ENCODE data around the gene LIN7A.

The LIN7A gene

DNA sequence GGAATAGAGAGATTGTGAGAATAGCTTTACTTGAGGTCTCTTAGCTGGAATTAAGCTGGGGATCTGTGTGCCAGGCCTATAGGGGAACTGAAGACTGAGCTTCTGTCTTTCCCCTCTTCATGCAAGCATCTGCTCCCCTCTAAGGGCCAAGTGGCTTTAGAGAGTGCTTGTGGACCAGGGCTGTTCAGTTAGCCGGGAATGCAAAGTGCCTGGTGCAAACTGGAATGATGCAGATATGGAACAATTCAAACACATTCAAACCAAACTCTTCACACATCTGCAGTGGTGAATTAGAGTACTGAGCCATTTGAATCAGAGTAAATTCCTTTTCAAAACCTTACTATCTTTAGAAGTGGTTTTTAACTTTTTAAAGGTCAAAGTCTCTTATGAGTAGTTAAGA is 99.0 kb downstream of the LIN7A start:
- no peak overlapping the region for H3K4me3 ChIP-seq (ENCODE audit: low read length)
- H3K4me2 ChIP-seq (ENCODE audit: low read length) = peak overlapping the region; percentile 5; the same call in 1 of the 2 replicates
- no peaks in the 10 kb centered on the region for H3K79me2 ChIP-seq (ENCODE audit: low read length)
- TF ChIP-seq EZH2phosphoT487 (IDR thresholded peaks at IDR 0.05; ENCODE audit: low read depth) = no peak
- TF ChIP-seq CTCF (IDR thresholded peaks at IDR 0.05; ENCODE audit: low read depth, low read length) = no peak
- H3K27ac ChIP-seq (ENCODE audit: low read length) = no peak overlapping the region
- no peak overlapping the region for H3K9ac ChIP-seq (ENCODE audit: low read length)
- H4K20me1 ChIP-seq (ENCODE audit: insufficient read depth, low read length) = no peaks in the 10 kb centered on the region
- H3K9me3 ChIP-seq (ENCODE audit: insufficient read depth, low read length) = no peaks in the 10 kb centered on the region
- H3K27me3 ChIP-seq (ENCODE audit: low read depth, low read length) = no peaks in the 10 kb centered on the region
- H3K4me1 ChIP-seq (ENCODE audit: low read length) = peaks cover 26% of the 10 kb centered on the region
- no peak overlapping the region for H2AFZ ChIP-seq (ENCODE audit: low read depth, low read length)
- H3K36me3 ChIP-seq (replicated peaks; ENCODE audit: low read depth, low read length) = no peaks in the 10 kb centered on the region

- Histone ChIP-seq H3K4me3 (ENCODE audit: low read length) (no peak overlapping the region), H3K9me3 (ENCODE audit: insufficient read depth, low read length) (no peaks in the 10 kb centered on the region), H3K27me3 (ENCODE audit: low read depth, low read length) (no peaks in the 10 kb centered on the region), H2AFZ (ENCODE audit: low read depth, low read length) (no peak overlapping the region), H4K20me1 (ENCODE audit: insufficient read depth, low read length) (no peaks in the 10 kb centered on the region), H3K9ac (ENCODE audit: low read length) (no peak overlapping the region), H3K4me1 (ENCODE audit: low read length) (peaks cover 26% of the 10 kb centered on the region), H3K4me2 (ENCODE audit: low read length) (peak overlapping the region; percentile 5; the same call in 1 of the 2 replicates), H3K36me3 (replicated peaks; ENCODE audit: low read depth, low read length) (no peaks in the 10 kb centered on the region), H3K79me2 (ENCODE audit: low read length) (no peaks in the 10 kb centered on the region), H3K27ac (ENCODE audit: low read length) (no peak overlapping the region)
- no peak for TF ChIP-seq EZH2phosphoT487 (IDR thresholded peaks at IDR 0.05; ENCODE audit: low read depth)
- no peak for TF ChIP-seq CTCF (IDR thresholded peaks at IDR 0.05; ENCODE audit: low read depth, low read length)
Measured at GRCh38 chr12:80838024-80838658, 99.6 kb downstream of the LIN7A start.

- Histone ChIP-seq H3K9me3 (ENCODE audit: insufficient read depth, low read length) (no peaks in the 10 kb centered on the region), H3K27ac (ENCODE audit: low read length) (no peak overlapping the region), H3K27me3 (ENCODE audit: low read depth, low read length) (no peaks in the 10 kb centered on the region), H3K79me2 (ENCODE audit: low read length) (no peaks in the 10 kb centered on the region), H3K4me2 (ENCODE audit: low read length) (0 out of 2 replicates have a peak overlapping the region, but pooled peaks have one; percentile 3), H4K20me1 (ENCODE audit: insufficient read depth, low read length) (no peaks in the 10 kb centered on the region), H3K4me1 (ENCODE audit: low read length) (peaks cover 26% of the 10 kb centered on the region), H2AFZ (ENCODE audit: low read depth, low read length) (peak overlapping the region; percentile 15; the same call in 1 of the 2 replicates), H3K4me3 (ENCODE audit: low read length) (no peak overlapping the region), H3K36me3 (replicated peaks; ENCODE audit: low read depth, low read length) (no peaks in the 10 kb centered on the region), H3K9ac (ENCODE audit: low read length) (no peak overlapping the region)
- TF ChIP-seq EZH2phosphoT487 (IDR thresholded peaks at IDR 0.05; ENCODE audit: low read depth) (no peak), CTCF (IDR thresholded peaks at IDR 0.05; ENCODE audit: low read depth, low read length) (peak; percentile 64)
Measured at GRCh38 chr12:80837342-80837978, 100.3 kb downstream of the LIN7A start.

GRCh38 chr12:80834724-80835123 is 103.0 kb downstream of the LIN7A start:
- TF ChIP-seq EZH2phosphoT487 (IDR thresholded peaks at IDR 0.05; ENCODE audit: low read depth) = no peak
- no peak for TF ChIP-seq CTCF (IDR thresholded peaks at IDR 0.05; ENCODE audit: low read depth, low read length)
- Histone ChIP-seq H3K9me3 (ENCODE audit: insufficient read depth, low read length) (no peaks in the 10 kb centered on the region), H3K4me3 (ENCODE audit: low read length) (no peak overlapping the region), H3K9ac (ENCODE audit: low read length) (no peak overlapping the region), H3K27me3 (ENCODE audit: low read depth, low read length) (no peaks in the 10 kb centered on the region), H3K4me1 (ENCODE audit: low read length) (peaks cover 26% of the 10 kb centered on the region), H4K20me1 (ENCODE audit: insufficient read depth, low read length) (no peaks in the 10 kb centered on the region), H3K36me3 (replicated peaks; ENCODE audit: low read depth, low read length) (no peaks in the 10 kb centered on the region), H3K4me2 (ENCODE audit: low read length) (no peak overlapping the region), H3K79me2 (ENCODE audit: low read length) (no peaks in the 10 kb centered on the region), H3K27ac (ENCODE audit: low read length) (no peak overlapping the region), H2AFZ (ENCODE audit: low read depth, low read length) (no peak overlapping the region)

All from OCI-LY3 (cell line).